GM18861 (cell line): ENCODE results near the gene AKT1S1.

ENCODE experiments used
- ATAC-seq: cut with Tn5 transposase; IDR thresholded peaks from one replicate; pipeline ENCODE4 v1.9.1; 2021; ENCODE audit not compliant: unreplicated experiment

AKT1S1 gene

GRCh38 chr19:49907745-49908446, 30.7 kb upstream of the AKT1S1 start:
- ATAC-seq: no peak

GRCh38 chr19:49906879-49907564, 29.9 kb upstream of the AKT1S1 start:
- no peak for ATAC-seq

DNA sequence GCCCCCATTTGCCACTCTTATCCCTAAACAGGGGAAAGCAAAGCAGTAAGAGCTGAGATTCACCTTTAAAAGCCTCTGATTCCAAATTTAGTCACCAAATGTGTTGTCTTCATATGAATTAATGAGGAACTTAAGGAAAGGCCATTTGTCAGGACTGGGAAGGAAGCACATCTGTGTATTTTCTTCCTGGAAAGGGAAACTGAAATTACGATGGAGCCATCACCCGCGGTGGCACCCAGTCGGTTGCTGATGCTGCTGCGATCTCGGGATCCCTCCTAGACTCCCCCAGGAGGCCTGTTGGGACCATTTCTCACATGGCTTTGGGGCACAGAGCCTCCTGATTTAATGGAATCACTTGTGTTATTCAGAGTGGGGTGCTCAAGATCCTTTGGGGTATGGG, 27.0 kb upstream of the AKT1S1 start:
- no peak for ATAC-seq

- peak; percentile 56 for ATAC-seq
These were observed 19.9 kb upstream of the AKT1S1 start, which contains the start of gene IL4I1 for GRCh38 chr19:49896863-49897621. Gene IL4I1, minus strand, starts transcription at chr19:49896887. Its CDS starts 727 bp downstream, at chr19:49896160.

DNA sequence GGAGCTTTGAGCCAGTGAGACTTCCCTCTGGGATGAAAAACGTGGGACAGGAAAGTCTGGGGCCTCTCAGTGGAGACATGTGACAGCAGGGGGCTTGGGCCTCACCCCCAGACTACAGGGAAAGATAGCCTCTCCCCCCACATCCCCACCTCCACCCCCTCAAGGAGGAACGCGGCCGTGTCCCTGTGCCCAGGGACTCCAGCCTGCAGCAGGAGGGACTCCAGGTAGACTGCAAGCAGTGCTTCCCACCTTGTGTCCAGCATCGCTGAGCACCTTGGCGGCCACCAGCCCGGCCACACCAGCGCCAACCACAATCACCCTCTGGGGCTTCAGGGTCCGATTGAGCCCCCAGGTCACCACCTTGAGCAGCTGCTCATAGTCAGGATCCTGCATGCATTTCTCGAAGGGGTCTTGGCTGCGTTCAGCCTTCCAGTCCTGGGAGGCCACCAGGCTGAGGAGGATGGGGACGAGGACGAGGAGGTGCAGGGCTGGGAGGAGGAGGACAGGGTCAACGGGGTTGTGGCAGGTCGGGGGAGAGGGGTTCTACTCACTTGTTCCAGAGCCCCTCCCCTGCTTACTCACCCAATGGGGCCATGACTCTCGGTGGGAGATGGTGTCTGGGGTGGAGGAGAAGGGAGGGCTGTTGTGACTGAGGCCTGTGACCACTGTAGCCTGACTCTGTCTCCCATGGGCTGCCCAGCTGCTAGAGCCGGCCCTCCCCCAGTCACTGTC, 18.6 kb upstream of the AKT1S1 start:
- no peak for ATAC-seq

DNA sequence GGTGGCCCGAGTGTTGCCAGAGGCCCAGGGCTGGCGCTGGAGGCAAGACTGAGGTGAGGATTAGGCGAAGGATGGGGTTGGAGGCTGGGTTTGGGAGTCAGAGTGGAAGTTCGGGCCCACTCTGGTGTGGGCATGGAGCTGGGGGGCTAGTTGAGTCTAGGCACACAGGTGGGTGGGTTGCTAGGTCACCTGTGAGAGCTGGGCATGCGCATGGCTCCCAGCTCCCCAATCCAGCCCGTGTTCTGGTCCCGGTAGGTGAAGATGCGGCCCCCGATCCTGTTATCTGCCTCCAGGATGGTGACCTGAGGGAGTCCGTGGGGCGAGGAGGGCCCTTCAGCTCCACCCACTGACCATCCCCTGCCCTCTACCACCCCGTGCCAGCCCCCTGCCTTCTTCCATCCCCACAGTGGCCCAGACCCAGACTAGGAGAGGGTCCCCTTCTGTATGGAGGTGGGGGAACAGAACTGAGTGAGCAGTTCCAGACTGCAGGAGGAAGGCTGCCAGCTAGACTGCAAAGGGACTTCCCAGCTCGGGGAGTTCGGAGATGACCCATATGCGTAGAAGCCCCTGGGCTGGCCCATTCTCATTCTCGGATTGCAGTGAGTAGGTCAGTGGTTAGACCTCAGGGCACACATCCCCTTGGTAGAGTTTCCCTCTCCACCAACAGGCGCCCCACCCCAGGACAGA, 17.9 kb upstream of the AKT1S1 start:
- ATAC-seq: no peak

- ATAC-seq: no peak
These were observed 17.0 kb upstream of the AKT1S1 start for GRCh38 chr19:49894011-49894664.

DNA sequence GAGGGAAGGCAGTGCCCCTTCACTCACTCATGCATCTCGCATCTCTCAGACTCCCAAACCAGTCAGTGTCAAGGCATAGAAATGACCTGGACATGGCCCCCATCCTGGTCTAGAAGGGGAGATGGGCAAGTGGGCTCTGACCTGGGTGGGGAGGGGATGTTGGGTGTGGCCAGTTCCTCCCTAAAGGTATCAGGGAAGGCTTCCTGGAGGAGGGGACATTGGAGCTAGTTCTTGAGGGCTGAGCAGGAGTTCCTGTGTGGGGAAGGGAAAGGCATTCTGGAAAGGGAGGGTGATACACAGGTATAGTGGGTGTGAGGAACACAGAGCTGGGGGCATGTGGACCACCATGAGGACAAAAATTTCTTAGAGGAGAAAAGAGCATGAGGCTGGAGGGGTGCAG, 15.6 kb upstream of the AKT1S1 start:
- no peak for ATAC-seq

GRCh38 chr19:49891393-49891792, 14.2 kb upstream of the AKT1S1 start:
- no peak for ATAC-seq

DNA sequence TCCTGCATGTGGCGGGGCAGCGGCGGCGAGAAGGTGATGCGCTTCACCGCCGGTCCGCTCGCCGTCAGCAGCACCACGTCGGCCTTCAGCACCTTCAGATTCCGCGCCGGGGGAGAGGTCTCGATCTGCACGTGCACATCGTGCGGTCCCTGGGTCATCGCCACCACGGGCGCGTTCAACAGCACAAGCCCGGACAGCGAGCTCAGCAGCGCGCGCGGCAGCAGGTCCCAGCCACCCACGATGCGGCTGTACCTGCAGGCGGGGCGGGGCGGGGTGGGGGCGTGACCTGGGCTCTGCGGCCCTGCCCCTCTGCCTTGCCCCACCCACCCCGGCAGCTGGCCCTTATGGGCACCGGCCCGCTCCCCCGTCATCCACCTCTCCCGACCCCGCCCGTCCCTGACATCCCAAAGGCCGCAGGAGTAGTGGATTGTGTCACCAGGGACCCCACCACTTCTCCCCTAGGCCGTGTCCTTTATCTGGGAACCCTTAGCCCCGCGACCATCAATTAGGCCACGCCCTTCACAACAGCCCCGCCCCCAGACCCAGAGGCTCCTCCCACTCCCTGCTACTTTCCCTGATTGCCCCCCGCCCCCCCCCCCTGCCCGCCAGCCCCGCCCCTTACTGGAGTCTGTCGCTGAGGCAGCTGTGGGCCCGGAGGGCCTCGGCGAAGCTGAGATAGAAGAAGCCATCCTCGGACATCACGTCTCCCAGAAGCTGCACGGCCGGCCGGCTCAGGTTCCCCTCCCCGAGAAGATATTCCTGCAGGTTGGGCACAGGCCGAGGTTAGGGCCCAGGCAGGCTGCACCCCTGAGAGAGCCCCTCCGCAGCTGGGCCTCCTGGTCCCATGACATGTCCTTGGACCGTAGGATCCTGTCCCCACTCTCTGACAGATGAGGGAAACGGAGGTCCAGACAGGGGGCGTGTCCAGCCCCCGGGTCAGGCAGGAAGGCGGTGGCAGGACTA, 13.5 kb upstream of the AKT1S1 start:
- no peak for ATAC-seq

DNA sequence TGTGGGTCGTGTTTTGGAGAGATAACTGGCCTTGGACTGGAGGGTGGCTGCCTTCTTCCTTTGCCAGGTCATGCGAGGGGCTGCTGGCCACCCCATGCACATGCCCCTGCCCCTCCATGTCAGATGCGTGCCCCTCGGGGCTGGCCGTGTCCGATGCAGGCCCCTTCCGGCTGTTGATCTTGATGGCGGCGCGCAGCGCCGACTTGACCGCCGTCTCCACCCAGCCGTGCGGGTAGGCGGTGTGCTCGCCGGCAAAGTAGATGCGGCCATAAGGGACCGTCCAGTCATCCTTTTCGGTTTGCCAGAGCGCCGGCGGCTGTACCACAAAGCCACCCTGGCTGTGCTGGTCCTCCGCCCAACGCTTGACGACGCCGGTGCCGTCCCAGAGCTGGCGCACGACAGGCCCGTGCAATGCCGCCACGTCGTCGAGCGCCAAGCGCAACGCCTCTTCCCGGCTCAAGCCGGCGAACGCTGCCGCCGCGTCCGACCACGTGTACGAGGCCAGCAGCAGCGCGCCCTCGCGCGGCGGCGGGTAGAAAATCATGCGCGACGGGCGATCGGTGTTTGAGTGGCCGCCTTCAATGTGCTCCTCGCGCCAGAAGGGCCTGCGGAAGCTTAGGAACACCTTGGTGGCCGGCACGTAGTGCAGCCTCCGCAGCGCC, 12.7 kb upstream of the AKT1S1 start:
- no peak for ATAC-seq

DNA sequence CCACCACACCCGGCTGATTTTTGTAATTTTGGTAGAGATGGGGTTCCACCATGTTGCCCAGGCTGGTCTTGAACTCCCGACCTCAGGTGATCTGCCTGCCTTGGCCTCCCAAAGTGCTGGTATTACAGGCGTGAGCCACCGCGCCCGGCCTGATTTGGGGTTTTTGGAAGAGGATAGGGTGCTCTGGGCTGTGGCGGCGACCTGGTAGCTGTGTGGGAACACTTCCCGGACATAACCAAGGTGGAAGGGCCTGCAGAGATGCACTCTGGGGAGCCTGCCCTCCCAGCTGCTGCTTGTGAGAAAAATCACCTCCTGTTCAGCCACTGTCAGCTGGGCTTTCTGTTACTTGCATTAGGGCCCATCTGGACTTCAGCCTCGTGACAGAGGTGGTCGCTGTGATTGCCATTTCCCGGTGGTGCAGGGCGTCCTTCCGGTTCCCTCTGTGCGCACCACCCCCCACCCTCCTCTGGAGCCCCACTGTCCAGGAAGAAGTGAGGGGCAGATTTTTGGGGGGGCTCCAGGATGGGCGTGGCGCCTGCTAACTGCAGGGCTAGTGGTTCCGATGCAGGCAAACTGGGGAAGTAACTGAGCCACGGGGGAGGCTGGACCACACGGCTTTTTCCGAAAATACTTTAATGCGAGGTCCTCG, 12.0 kb upstream of the AKT1S1 start:
- no peak for ATAC-seq

DNA sequence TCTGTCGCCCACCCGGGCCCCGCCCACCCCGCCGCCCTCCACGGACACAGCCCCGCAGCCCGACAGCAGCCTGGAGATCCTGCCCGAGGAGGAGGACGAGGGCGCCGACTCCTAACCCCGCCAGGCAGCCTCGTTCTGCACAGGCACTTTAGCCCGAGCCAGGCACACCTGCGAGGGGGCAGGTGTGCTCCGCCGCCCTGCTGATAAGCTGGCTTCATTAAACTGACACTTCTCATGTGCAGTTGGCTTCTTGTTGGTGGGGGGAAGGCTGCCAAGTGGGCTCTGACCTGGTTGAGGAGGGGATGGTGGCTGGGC, 11.3 kb upstream of the AKT1S1 start:
- no peak for ATAC-seq

DNA sequence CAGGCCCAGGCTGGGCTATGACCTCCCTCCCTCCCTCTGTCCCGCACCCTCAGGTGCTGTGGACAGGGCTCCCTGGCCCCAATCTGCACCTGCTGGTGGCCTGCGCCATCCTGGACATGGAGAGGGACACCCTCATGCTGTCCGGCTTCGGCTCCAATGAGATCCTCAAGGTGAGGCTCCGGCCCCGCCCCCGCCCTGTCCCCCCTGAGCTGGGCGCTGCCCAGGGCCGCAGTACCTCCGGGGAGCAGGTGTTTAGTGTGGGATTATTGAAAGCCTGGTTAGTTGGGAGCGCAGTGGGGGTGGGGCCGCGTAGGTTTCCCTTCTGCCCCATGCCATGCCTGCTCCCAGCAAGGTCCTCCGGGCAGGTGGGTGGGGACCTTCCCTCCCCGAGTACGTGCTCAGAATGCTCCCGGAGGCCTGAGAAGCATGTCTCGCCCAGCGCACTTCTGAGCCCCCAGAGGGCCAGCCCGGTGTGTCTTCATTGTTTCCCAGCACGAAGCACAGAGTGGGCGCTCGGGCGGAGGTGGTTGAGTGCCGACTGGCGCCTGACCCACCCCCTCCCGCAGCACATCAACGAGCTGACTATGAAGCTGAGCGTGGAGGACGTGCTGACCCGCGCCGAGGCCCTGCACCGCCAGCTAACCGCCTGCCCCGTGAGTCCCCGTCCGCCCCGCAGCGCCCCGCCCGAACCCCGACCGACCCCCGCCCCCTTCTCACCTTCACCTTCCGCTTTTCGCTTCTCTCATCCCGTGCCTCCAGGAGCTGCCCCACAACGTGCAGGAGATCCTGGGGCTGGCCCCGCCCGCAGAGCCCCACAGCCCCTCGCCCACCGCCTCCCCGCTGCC, 10.7 kb upstream of the AKT1S1 start:
- ATAC-seq: no peak

- ATAC-seq: no peak
These were observed 10.0 kb upstream of the AKT1S1 start for GRCh38 chr19:49887037-49887664.

DNA sequence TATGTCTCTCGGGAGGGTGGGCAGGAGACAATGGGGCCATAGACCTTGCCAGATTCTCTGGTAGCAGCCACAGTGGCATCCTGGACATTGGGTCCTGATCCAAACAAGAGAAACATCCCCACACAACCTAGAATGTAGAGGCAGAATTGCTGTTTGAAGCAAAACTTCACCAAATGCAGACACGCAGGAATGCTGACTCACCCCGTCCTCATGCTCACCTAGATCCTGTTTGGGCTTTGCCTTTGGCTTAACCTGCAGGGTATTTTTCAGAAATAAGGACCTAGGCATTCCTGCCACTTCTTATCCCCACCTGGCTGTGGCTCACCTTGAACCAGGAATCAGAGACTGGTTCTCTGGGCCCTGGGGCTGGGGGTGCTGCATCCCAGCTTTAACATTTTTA, 7.6 kb upstream of the AKT1S1 start:
- no peak for ATAC-seq

- no peak for ATAC-seq
These were observed 7.0 kb upstream of the AKT1S1 start for GRCh38 chr19:49884109-49884508.
